Naive thymus-derived CD4-positive, alpha-beta T cell (primary cell): Measurements from ENCODE around the gene MAGEA12. TPM values are rescaled to one million over a fixed set of nuclear protein-coding genes. Genes with fewer than 3 reads are reported as not detected.
"Not testable (repeated sequence)": the region's sequence is repeated elsewhere in the genome, so short reads cannot be mapped to it uniquely, and the experiment has no call there.

Experiments
- ATAC-seq: fragments of 150-1000 bp; cut with Tn5 transposase; 2 replicates; pipeline ENCODE4 v1.10.0; 2021; ENCODE audit warnings: mild to moderate bottlenecking, moderate library complexity
- CTCF ChIA-PET: fragments of 350-600 bp; sonication (Branson Sonifier 250); formaldehyde crosslinking; loops from one replicate; lab custom pipeline; 2021; ENCODE audit warnings: antibody characterized with exemption; lab: Charles Lee
- POLR2A ChIA-PET: fragments of 350-600 bp; sonication (Branson Sonifier 250); formaldehyde crosslinking; loops from one replicate; lab custom pipeline; 2021; ENCODE audit warnings: antibody characterized with exemption, inconsistent platforms; lab: Charles Lee
- DNase-seq, 9 donors: peaks; one replicate each; pipeline versions ENCODE4 v3.0.0 to v3.0.0-alpha.2; 2020 to 2022; ENCODE audit warnings: mixed read lengths in 1 of 9
- H3K27ac ChIP-seq: one replicate; pipeline ENCODE4 v1.7.0; 2013; ENCODE audit warnings: mild to moderate bottlenecking, low read depth, low read length, moderate library complexity
- H3K27me3 ChIP-seq, 2 donors: one replicate each; pipeline ENCODE4 v1.7.0; 2013; ENCODE audit warnings: low read length in 2 of 2, mild to moderate bottlenecking in 2 of 2, moderate library complexity in 2 of 2; ENCODE audit not compliant: control insufficient read depth in 2 of 2, insufficient read depth in 2 of 2
- H3K36me3 ChIP-seq, 3 experiments: 1 replicate in 2 of 3; 2 replicates in 1 of 3; pipeline ENCODE4 v1.7.0; 2013; ENCODE audit warnings: low read length in 3 of 3, mild to moderate bottlenecking in 3 of 3, moderate library complexity in 1 of 3; ENCODE audit not compliant: insufficient read depth in 3 of 3, control insufficient read depth in 2 of 3
- H3K4me1 ChIP-seq, 2 donors: one replicate each; pipeline ENCODE4 v1.7.0; 2013; ENCODE audit warnings: low read length in 2 of 2, mild to moderate bottlenecking in 2 of 2, moderate library complexity in 1 of 2; ENCODE audit not compliant: control insufficient read depth in 2 of 2, insufficient read depth in 2 of 2
- H3K4me3 ChIP-seq: 2 replicates; pipeline ENCODE4 v1.7.0; 2013; ENCODE audit warnings: mild to moderate bottlenecking, low read length
- H3K9me3 ChIP-seq, 3 experiments: 1 replicate in 2 of 3; 2 replicates in 1 of 3; pipeline ENCODE4 v1.7.0; 2013; ENCODE audit warnings: low read length in 3 of 3; ENCODE audit not compliant: control insufficient read depth in 2 of 3
- H3K27ac Mint-ChIP-seq, 9 donors: one replicate each; pipeline ENCODE4 v1.8.0; 2020 to 2022; ENCODE audit warnings: mixed read lengths in 9 of 9, mild to moderate bottlenecking in 8 of 9, moderate library complexity in 5 of 9, inconsistent platforms in 2 of 9
- H3K27me3 Mint-ChIP-seq, 5 donors: one replicate each; pipeline ENCODE4 v1.8.0; 2021 to 2022; ENCODE audit warnings: mixed read lengths in 5 of 5, mild to moderate bottlenecking in 1 of 5
- H3K36me3 Mint-ChIP-seq, 5 donors: one replicate each; pipeline ENCODE4 v1.8.0; 2020 to 2022; ENCODE audit warnings: mixed read lengths in 5 of 5, mild to moderate bottlenecking in 3 of 5, inconsistent platforms in 1 of 5
- H3K4me1 Mint-ChIP-seq, 7 donors: one replicate each; pipeline ENCODE4 v1.8.0; 2020 to 2022; ENCODE audit warnings: mixed read lengths in 7 of 7, mild to moderate bottlenecking in 3 of 7, inconsistent platforms in 1 of 7
- H3K4me3 Mint-ChIP-seq, 10 donors: one replicate each; pipeline ENCODE4 v1.8.0; 2020 to 2022; ENCODE audit warnings: mild to moderate bottlenecking in 10 of 10, mixed read lengths in 10 of 10, moderate library complexity in 6 of 10, inconsistent platforms in 2 of 10
- H3K9me3 Mint-ChIP-seq, 11 donors: one replicate each; pipeline ENCODE4 v1.8.0; 2020 to 2022; ENCODE audit warnings: mixed read lengths in 11 of 11, mild to moderate bottlenecking in 4 of 11, inconsistent platforms in 1 of 11, moderate library complexity in 1 of 11
- intact Hi-C, 2 donors: fragments of 100-400 bp; cut with micrococcal nuclease; formaldehyde crosslinking; loops; one replicate each; pipeline ENCODE4 v1.15.1; 2023
- polyA plus RNA-seq, 2 donors: library from polyadenylated mRNA; unstranded; fragments of 300-500 nt; fragmentation: Illumina TruSeq; gene quantifications; one replicate each; pipeline ENCODE4 v1.2.3, GENCODE V29; 2021
- total RNA-seq, 6 experiments: library from RNA in 5 of 6; stranded (reverse) in 5 of 6; gene quantifications; 1 replicate in 5 of 6; 2 replicates in 1 of 6; pipeline ENCODE4 v1.2.3 and lab custom pipeline; 2021 to 2026

MAGEA12 gene
- total and polyA plus RNA-seq, 7 experiments from 2014 or later = not detected

DNA sequence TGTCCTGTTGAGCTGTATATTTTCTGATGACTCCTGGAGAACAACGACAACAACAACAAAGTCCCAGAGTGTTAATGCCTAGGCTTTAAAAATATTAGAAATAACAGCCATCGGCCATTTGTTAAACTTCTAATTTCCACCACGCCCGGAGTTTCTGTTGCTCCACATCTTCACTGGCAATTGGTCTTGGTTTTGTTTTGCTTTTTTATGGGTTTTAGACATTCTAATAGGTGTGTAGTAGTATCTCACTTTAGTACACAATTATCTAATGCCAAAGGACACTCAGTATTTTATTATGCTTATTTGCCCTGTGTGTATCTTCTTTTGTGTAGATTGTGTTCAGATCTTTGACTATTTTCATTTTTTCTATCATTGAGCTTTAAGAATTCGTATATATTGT, 5.0 kb downstream of the MAGEA12 start:
- POLR2A ChIA-PET = no interaction called here
- no peak overlapping the region for H3K27ac ChIP-seq
- H3K36me3 ChIP-seq = no peaks in the 10 kb centered on the region
- H3K27ac Mint-ChIP-seq = no peak overlapping the region
- ATAC-seq (no peak), DNase-seq (no peak)
- no peaks in the 10 kb centered on the region for H3K27me3 ChIP-seq
- no peak overlapping the region for H3K4me3 ChIP-seq
- CTCF ChIA-PET = no interaction called here
- H3K36me3 Mint-ChIP-seq = no peaks in the 10 kb centered on the region
- peaks cover 0 to 8% (median 0%) of the 10 kb centered on the region in 5 donors for H3K27me3 Mint-ChIP-seq
- H3K9me3 ChIP-seq = no peaks in the 10 kb centered on the region
- peaks cover 0 to 2% (median 0%) of the 10 kb centered on the region in 11 donors for H3K9me3 Mint-ChIP-seq
- H3K4me1 ChIP-seq = no peaks in the 10 kb centered on the region
- H3K4me1 Mint-ChIP-seq = no peaks in the 10 kb centered on the region
- no peak overlapping the region for H3K4me3 Mint-ChIP-seq
- intact Hi-C loops = no loop called here

DNA sequence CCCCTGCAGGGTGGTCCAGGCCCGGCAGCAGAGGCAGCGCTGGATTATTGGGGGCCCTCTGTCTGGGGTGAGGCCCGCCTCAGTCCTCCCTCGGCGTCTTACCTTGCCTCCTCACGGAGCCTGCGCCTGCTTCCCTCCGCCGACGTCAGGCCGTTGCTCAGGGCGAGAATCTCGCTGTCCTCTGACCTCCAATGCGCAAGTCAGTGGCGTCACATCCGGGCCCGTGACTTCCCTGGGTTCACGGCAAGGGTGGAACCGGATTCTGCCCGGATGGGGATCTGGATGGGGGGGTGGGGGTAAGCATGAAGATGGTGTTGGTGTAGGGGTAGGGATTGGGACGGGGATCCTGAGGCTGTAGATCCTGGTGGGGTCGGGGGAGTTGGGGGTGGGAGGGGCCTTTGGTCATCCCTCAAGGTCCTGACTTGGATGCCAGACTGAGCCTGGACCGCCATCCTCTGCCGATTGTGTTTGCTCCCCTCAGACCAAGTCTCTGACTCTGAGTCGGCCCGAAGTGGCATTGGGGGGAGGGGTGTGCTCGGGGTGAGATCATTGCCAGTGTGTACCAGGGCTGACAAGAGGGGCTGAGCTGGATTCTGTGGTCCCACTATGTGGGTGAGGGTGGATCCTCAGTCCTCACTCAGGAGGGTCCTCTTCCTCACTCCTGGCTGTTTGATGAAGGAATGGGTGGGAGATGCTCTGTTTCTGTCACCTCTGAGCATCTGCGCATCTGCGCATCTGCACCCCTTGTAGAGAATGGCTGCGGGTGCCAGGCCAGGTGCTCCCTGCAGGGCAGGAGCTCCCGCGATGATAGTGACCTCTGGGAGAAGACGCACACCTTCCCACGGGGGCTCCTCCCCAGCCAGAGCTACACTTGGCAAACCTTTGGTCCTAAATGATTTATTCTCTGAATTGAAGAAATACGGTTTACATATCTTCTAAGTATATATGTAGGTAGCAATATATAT, 20.4 kb downstream of the MAGEA12 start, which contains the start of gene MAGEA2:
Gene MAGEA2, minus strand, starts transcription at position 157 of the 965 bp plus-strand sequence. CDS start 2,479 bp downstream, outside the sequence.
- intact Hi-C loops, ATAC-seq, H3K27ac Mint-ChIP-seq, DNase-seq, CTCF ChIA-PET, H3K4me1 Mint-ChIP-seq, H3K36me3 ChIP-seq, H3K27me3 ChIP-seq, H3K9me3 Mint-ChIP-seq, H3K4me1 ChIP-seq, H3K4me3 ChIP-seq, POLR2A ChIA-PET, H3K27me3 Mint-ChIP-seq, H3K36me3 Mint-ChIP-seq, H3K4me3 Mint-ChIP-seq, H3K27ac ChIP-seq, H3K9me3 ChIP-seq: not testable (repeated sequence)

DNA sequence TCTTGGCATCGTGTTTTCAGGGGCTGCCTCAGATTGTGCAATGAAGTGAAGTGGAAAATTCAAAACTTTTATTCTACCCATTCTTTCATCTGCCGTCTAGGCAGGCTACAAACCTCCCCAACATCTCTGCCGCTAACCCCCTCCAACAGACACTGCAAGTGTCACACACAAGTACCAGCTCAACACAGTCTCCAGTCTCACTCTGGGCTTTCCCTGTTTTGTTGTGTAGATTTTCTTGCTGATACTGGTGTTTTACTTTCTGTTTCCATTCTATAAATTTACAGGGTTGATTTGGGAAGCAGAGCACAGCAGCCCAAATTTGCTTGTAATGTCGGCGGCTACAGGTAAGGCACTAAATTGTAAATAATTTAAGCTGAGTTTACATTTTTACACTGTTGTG, 21.3 kb downstream of the MAGEA12 start:
- CTCF ChIA-PET, H3K4me3 Mint-ChIP-seq, H3K36me3 ChIP-seq, H3K4me3 ChIP-seq, intact Hi-C loops, H3K27ac Mint-ChIP-seq, H3K9me3 Mint-ChIP-seq, H3K9me3 ChIP-seq, ATAC-seq, H3K27me3 Mint-ChIP-seq, H3K27ac ChIP-seq, DNase-seq, H3K4me1 Mint-ChIP-seq, H3K4me1 ChIP-seq, H3K36me3 Mint-ChIP-seq, POLR2A ChIA-PET, H3K27me3 ChIP-seq: not testable (repeated sequence)

DNA sequence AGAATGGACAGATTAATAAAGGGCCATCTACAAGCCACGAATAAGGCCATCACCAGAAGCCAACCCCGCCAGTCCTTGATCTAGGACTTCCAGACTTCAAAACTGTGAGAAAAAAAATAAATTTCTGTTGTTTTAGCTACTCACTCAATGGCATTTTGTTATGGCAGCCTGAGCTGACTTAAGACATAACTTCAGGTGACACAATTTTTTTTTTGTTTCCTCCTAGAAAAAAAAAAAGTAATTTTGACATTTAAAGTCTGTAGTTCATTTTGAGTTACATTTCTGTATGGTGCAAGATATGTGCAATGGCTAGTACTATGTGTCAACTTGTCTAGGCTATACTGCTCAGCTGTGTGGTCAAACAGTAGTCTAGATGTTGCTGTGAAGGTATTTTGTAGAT, 25.4 kb downstream of the MAGEA12 start, which contains the start of gene CSAG3:
Gene CSAG3, plus strand, starts transcription at position 301 of the 400 bp plus-strand sequence.
- CTCF ChIA-PET, H3K27me3 Mint-ChIP-seq, H3K4me1 Mint-ChIP-seq, H3K4me3 ChIP-seq, H3K36me3 ChIP-seq, H3K27me3 ChIP-seq, H3K27ac Mint-ChIP-seq, H3K4me3 Mint-ChIP-seq, intact Hi-C loops, H3K36me3 Mint-ChIP-seq, H3K4me1 ChIP-seq, POLR2A ChIA-PET, ATAC-seq, H3K27ac ChIP-seq, H3K9me3 ChIP-seq, DNase-seq, H3K9me3 Mint-ChIP-seq: not testable (repeated sequence)

DNA sequence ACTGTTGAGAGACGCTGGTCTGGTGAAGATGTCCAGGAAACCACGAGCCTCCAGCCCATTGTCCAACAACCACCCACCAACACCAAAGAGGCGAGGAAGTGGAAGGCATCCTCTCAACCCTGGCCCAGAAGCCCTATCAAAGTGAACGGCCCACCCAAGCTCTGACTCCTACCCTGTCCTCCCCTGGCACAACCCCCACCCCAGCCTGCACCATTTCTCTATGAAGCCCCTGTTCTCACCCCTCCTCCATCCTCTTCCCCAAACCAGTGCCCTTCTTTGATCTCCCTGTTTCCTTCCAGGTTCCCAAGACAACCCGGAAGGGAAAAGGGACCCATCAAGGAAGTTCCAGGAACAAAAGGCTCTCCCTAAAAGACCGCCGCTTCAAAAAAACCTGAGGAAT, 26.0 kb downstream of the MAGEA12 start:
- H3K36me3 Mint-ChIP-seq, H3K27ac Mint-ChIP-seq, H3K27me3 ChIP-seq, POLR2A ChIA-PET, H3K9me3 ChIP-seq, H3K4me3 Mint-ChIP-seq, ATAC-seq, H3K36me3 ChIP-seq, intact Hi-C loops, H3K27ac ChIP-seq, CTCF ChIA-PET, H3K27me3 Mint-ChIP-seq, H3K9me3 Mint-ChIP-seq, H3K4me1 Mint-ChIP-seq, H3K4me3 ChIP-seq, H3K4me1 ChIP-seq, DNase-seq: not testable (repeated sequence)

DNA sequence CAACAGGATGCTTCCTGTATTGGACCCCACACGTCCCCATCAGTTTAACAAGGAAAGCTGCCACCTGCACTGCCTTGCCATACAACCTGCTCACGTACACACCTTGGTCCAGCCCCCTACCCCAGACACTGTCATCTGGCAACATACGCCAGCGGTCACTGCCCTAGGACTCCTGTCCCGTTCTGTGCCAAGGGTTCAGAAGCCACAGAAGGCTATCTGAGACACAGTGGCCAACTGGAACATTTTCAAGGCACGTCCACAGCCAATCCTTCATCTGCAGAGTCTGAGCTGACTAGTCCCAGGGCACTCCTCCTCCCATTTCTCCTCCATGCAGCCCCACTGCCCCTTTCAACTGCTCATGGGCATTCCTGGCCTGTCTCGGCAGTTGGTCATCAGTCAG, 28.0 kb downstream of the MAGEA12 start:
- H3K27ac Mint-ChIP-seq, H3K36me3 Mint-ChIP-seq, DNase-seq, H3K4me1 ChIP-seq, H3K36me3 ChIP-seq, intact Hi-C loops, CTCF ChIA-PET, H3K27me3 Mint-ChIP-seq, H3K27ac ChIP-seq, H3K4me3 Mint-ChIP-seq, H3K4me3 ChIP-seq, H3K27me3 ChIP-seq, ATAC-seq, H3K9me3 Mint-ChIP-seq, H3K4me1 Mint-ChIP-seq, POLR2A ChIA-PET, H3K9me3 ChIP-seq: not testable (repeated sequence)

DNA sequence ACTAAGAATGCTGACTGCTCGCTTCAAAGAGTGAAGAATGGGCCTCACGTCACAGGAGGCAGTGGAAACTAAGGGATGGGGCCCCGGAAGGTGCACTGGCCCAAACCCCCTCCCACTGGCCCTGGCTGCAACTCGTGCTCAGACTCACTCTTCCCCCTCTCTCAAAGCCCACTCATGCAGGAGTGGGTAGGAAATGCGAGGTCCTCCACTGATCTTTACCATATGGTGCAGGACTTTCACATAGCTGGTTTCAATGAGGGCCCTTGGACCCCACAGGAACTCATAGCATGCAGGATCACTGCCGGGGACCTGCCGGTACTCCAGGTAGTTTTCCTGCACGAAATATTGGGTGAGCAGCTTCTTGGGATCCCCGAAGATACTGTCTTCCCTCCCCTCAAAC, 33.0 kb downstream of the MAGEA12 start:
- H3K4me1 Mint-ChIP-seq, H3K9me3 ChIP-seq, ATAC-seq, H3K4me3 ChIP-seq, H3K36me3 Mint-ChIP-seq, CTCF ChIA-PET, H3K36me3 ChIP-seq, H3K9me3 Mint-ChIP-seq, POLR2A ChIA-PET, H3K4me1 ChIP-seq, H3K27me3 Mint-ChIP-seq, H3K27me3 ChIP-seq, H3K27ac Mint-ChIP-seq, H3K27ac ChIP-seq, intact Hi-C loops, H3K4me3 Mint-ChIP-seq, DNase-seq: not testable (repeated sequence)
